Dedifferentiated amniotic fluid mesenchymal stem cell (primary cell): ENCODE measurements around the gene SMPD2.

Experiments
- DNase-seq: peaks from one replicate; pipeline ENCODE4 v3.0.0-alpha.2; 2016; ENCODE audit errors: extremely low spot score

Gene SMPD2

GRCh38 chr6:109484122-109484521 is 43.6 kb downstream of the SMPD2 start:
- no peak for DNase-seq

GRCh38 chr6:109485266-109485935 is 44.9 kb downstream of the SMPD2 start:
- no peak for DNase-seq

GRCh38 chr6:109486068-109486467 is 45.5 kb downstream of the SMPD2 start:
- DNase-seq: no peak

GRCh38 chr6:109488001-109488400 is 47.5 kb downstream of the SMPD2 start:
- DNase-seq: no peak

- no peak for DNase-seq
Measured at GRCh38 chr6:109490713-109491112, 50.2 kb downstream of the SMPD2 start.

GRCh38 chr6:109491207-109491938 is 50.8 kb downstream of the SMPD2 start:
- DNase-seq: no peak
